ENCODE measurements around the gene JPT1.
A peak's percentile ranks its signal among the peaks of the same experiment; 100 is the strongest.

Gene JPT1

DNA sequence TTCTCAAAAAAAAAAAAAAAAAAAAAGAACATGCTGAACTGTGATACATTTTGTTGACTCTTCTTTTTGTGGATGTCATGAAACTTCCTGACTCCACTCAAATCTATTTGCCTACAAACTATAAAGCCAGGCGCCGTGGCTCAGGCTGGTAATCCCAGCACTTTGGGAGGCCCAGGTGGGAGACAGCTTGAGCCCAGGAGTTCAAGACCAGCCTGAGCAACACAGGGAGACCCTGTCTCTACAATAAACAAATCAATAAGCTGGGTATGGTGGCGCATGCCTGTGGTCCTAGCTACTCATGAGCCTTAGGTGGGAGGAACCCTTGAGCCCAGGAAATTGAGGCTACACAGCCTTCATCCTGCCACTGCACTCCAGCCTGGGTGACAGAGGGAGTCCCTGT is 21.3 kb downstream of the JPT1 start:
- TF ChIP-seq YY1 (IDR thresholded peaks at IDR 0.05; ENCODE audit: low read depth) (no peak), EP300 (IDR thresholded peaks at IDR 0.05; ENCODE audit: borderline replicate concordance) (no peak), TCF12 (IDR thresholded peaks at IDR 0.05; ENCODE audit: low read depth) (no peak), RAD21 (IDR thresholded peaks at IDR 0.05; ENCODE audit: low read depth) (no peak), NFIC (IDR thresholded peaks at IDR 0.05) (no peak), TEAD4 (IDR thresholded peaks at IDR 0.05) (no peak), CEBPB (IDR thresholded peaks at IDR 0.05) (no peak), FOXM1 (IDR thresholded peaks at IDR 0.05; ENCODE audit: borderline replicate concordance, low read depth) (no peak)
- TF ChIP-seq, protein P1, sequence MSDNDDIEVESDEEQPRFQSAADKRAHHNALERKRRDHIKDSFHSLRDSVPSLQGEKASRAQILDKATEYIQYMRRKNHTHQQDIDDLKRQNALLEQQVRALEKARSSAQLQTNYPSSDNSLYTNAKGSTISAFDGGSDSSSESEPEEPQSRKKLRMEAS (IDR thresholded peaks at IDR 0.05): no peak
- TF ChIP-seq, protein P2, sequence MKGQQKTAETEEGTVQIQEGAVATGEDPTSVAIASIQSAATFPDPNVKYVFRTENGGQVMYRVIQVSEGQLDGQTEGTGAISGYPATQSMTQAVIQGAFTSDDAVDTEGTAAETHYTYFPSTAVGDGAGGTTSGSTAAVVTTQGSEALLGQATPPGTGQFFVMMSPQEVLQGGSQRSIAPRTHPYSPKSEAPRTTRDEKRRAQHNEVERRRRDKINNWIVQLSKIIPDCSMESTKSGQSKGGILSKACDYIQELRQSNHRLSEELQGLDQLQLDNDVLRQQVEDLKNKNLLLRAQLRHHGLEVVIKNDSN (IDR thresholded peaks at IDR 0.05): no peak
- TF ChIP-seq, protein P3, sequence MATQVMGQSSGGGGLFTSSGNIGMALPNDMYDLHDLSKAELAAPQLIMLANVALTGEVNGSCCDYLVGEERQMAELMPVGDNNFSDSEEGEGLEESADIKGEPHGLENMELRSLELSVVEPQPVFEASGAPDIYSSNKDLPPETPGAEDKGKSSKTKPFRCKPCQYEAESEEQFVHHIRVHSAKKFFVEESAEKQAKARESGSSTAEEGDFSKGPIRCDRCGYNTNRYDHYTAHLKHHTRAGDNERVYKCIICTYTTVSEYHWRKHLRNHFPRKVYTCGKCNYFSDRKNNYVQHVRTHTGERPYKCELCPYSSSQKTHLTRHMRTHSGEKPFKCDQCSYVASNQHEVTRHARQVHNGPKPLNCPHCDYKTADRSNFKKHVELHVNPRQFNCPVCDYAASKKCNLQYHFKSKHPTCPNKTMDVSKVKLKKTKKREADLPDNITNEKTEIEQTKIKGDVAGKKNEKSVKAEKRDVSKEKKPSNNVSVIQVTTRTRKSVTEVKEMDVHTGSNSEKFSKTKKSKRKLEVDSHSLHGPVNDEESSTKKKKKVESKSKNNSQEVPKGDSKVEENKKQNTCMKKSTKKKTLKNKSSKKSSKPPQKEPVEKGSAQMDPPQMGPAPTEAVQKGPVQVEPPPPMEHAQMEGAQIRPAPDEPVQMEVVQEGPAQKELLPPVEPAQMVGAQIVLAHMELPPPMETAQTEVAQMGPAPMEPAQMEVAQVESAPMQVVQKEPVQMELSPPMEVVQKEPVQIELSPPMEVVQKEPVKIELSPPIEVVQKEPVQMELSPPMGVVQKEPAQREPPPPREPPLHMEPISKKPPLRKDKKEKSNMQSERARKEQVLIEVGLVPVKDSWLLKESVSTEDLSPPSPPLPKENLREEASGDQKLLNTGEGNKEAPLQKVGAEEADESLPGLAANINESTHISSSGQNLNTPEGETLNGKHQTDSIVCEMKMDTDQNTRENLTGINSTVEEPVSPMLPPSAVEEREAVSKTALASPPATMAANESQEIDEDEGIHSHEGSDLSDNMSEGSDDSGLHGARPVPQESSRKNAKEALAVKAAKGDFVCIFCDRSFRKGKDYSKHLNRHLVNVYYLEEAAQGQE (IDR thresholded peaks at IDR 0.05; ENCODE audit: low read depth): no peak

DNA sequence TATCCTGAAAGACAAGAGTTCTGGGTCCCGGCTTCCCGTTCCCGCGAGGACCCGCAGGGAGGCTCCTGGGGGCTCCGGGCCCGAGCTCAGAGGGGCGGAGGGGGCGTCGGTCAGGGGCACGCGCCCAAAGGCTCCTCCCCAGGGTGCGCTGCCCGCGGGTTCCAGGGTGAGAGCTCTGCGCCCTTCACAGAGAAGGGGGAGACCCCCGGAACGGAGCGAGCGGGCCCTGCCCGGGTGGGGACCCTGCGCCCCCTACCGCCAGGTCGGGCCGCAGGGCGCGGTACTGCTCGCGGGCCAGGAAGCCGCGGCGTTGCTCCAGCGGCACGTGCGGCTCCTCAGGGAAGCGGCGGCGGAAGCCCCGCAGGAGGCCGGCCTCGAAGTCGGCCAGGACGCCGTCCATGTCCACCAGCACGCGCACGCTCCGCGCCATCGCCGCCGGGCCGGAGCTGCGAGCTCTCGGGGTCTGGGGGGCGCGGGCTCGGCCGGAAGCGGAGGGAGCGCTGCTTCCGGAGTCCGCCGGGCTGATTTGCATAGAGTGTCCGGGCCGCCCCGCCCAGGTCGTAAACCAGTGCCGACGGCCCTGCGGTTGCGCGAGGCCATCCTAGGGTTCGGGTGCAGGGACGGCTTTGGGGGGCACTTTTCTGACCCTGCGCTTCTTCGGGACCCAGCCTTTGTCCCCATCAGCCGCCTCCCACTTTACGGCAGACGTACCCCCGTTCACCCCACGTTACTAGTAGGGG is 22.9 kb downstream of the JPT1 start, which contains the start of gene NT5C:
Gene NT5C (minus strand): TSS at position 465 of the 740 bp plus-strand sequence. CDS start 35 bp downstream, at position 430.
- TF ChIP-seq YY1 (IDR thresholded peaks at IDR 0.05; ENCODE audit: low read depth): peak; percentile 70
- TF ChIP-seq CEBPB (IDR thresholded peaks at IDR 0.05): no peak
- 0 out of 2 replicates have a peak, but pooled peaks have one; percentile 13 for TF ChIP-seq NFIC (IDR thresholded peaks at IDR 0.05)
- TF ChIP-seq, protein P2 (IDR thresholded peaks at IDR 0.05): peak; percentile 66
- TF ChIP-seq ZBTB7A (IDR thresholded peaks at IDR 0.05; ENCODE audit: low read depth): peak; percentile 98
- TF ChIP-seq, protein P1 (IDR thresholded peaks at IDR 0.05): peak; percentile 98
- no peak for TF ChIP-seq EP300 (IDR thresholded peaks at IDR 0.05; ENCODE audit: borderline replicate concordance)
- peak; percentile 49; the same call in 1 of the 2 replicates for TF ChIP-seq RAD21 (IDR thresholded peaks at IDR 0.05; ENCODE audit: low read depth)
- no peak for TF ChIP-seq EGR1 (IDR thresholded peaks at IDR 0.05)
- no peak for TF ChIP-seq FOXM1 (IDR thresholded peaks at IDR 0.05; ENCODE audit: borderline replicate concordance, low read depth)
- TF ChIP-seq TAF1 (IDR thresholded peaks at IDR 0.05; ENCODE audit: low read depth): 0 out of 2 replicates have a peak, but pooled peaks have one; percentile 52
- TF ChIP-seq TEAD4 (IDR thresholded peaks at IDR 0.05): peak; percentile 28; the same call in 1 of the 2 replicates

DNA sequence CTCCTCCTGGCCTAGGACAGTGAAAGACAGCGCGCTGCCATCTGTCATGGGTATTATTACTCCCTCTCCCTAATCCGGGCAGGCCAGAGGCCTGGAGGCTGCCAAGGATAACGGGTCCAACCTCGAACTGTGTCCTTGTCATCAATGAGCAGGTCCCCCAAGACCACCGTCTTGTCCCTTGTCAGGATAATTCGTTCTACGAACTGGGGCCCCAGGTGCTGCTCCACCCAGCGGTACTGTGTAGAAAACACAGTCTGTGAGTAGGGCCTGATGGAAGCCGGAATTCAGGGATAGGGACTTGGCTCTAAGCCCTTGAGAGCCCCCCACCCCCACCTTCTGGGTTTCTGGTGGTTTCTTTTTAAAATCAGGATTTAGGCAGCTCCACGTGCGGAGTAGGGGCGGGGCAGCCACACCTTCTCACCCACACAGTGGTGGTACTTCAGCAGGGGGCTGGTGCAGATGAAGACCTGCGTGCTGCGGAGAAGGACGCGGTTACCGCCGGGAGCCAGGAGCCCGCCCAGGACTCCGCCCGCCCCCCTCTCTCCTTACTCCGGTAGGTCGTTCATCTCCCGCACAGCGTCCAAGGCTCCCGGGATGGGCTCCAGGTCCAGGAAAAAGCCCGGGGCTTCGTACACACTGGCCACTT is 23.6 kb downstream of the JPT1 start:
- TF ChIP-seq, protein P1 (IDR thresholded peaks at IDR 0.05): peak; percentile 54; the same call in 1 of the 2 replicates
- no peak for TF ChIP-seq YY1 (IDR thresholded peaks at IDR 0.05; ENCODE audit: low read depth)
- TF ChIP-seq RAD21 (IDR thresholded peaks at IDR 0.05; ENCODE audit: low read depth): 0 out of 2 replicates have a peak, but pooled peaks have one; percentile 19
- TF ChIP-seq, protein P3 (IDR thresholded peaks at IDR 0.05; ENCODE audit: low read depth): no peak
- TF ChIP-seq NFIC (IDR thresholded peaks at IDR 0.05): 0 out of 2 replicates have a peak, but pooled peaks have one; percentile 6
- TF ChIP-seq TCF12 (IDR thresholded peaks at IDR 0.05; ENCODE audit: low read depth): no peak
- no peak for TF ChIP-seq TEAD4 (IDR thresholded peaks at IDR 0.05)
- no peak for TF ChIP-seq EGR1 (IDR thresholded peaks at IDR 0.05)
- TF ChIP-seq CEBPB (IDR thresholded peaks at IDR 0.05): no peak
- TF ChIP-seq TAF1 (IDR thresholded peaks at IDR 0.05; ENCODE audit: low read depth): peak; percentile 6; the same call in 1 of the 2 replicates
- no peak for TF ChIP-seq CREB1 (IDR thresholded peaks at IDR 0.05; ENCODE audit: low read depth)

DNA sequence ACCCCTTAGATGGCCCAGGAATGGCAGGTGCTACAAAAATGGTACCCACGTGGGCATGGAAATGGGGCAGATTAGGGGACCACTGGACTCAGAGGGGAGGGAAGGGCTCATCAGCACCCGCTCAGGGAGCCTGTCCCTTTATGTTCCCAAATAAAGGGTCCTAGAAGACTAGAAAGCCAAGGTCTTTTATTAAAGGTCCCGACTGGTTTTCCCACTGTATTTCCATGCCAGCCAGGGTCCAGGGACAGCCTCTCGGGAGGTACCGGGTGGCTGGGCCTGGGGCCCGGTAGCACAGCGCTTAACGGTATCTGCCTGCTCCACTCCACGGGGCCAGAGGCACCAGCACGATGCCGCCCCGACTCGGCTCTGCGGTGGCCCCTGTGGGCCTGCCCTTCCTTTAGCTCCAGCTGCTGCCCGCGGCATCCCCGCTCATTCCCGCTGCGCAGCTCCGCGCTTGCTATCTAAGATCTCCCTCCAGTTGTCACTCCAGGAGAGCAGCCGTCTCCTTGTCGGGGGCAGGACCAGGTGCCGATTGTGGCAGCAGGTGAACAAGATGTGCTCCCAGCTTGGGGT is 24.2 kb downstream of the JPT1 start:
- no peak for TF ChIP-seq YY1 (IDR thresholded peaks at IDR 0.05; ENCODE audit: low read depth)
- TF ChIP-seq, protein P1 (IDR thresholded peaks at IDR 0.05): no peak
- no peak for TF ChIP-seq CREB1 (IDR thresholded peaks at IDR 0.05; ENCODE audit: low read depth)
- TF ChIP-seq, protein P3 (IDR thresholded peaks at IDR 0.05; ENCODE audit: low read depth): no peak

Measured in Ishikawa (cell line).